GM06990 (cell line): Measurements from ENCODE around the gene NR2F6.

Experiments used
- DNase-seq: peaks from one replicate; pipeline ENCODE4 v3.0.0-alpha.2; 2011; ENCODE audit not compliant: insufficient read length; ENCODE audit errors: extremely low read depth
- H3K27me3 ChIP-seq: replicated peaks from 2 replicates; pipeline ENCODE4 v1.6.0; 2011; ENCODE audit warnings: low read length; ENCODE audit not compliant: control insufficient read depth, insufficient read depth
- H3K36me3 ChIP-seq: 2 replicates; pipeline ENCODE4 v1.5.1; 2011; ENCODE audit warnings: low read length; ENCODE audit not compliant: control insufficient read depth, insufficient read depth
- H3K4me3 ChIP-seq: replicated peaks from 2 replicates; pipeline ENCODE4 v1.5.1; 2011; ENCODE audit warnings: low read depth, mild to moderate bottlenecking, control low read depth, low read length
- CTCF ChIP-seq: IDR thresholded peaks from 2 replicates; pipeline ENCODE4 v1.5.1; 2011; ENCODE audit warnings: low read length, control low read depth, mild to moderate bottlenecking, inconsistent platforms; ENCODE audit not compliant: insufficient read depth, poor library complexity, severe bottlenecking

Gene NR2F6

GRCh38 chr19:17226002-17226933 is 19.5 kb downstream of the NR2F6 start, which contains the start of gene OCEL1:
TSS of gene OCEL1 (plus strand) at chr19:17226226. CDS start at chr19:17226248, 22 bp downstream.
- Histone ChIP-seq H3K36me3 (peaks cover 1% of the 10 kb centered on the region), H3K4me3 (peak within 1 kb of the TSS; percentile 80), H3K27me3 (no peaks in the 10 kb centered on the region)
- peak; percentile 6 for TF ChIP-seq CTCF
- DNase-seq = peak; percentile 98

GRCh38 chr19:17225053-17225452 is 20.7 kb downstream of the NR2F6 start:
- TF ChIP-seq CTCF = no peak
- Histone ChIP-seq H3K27me3 (no peaks in the 10 kb centered on the region), H3K36me3 (peaks cover 1% of the 10 kb centered on the region), H3K4me3 (no peak overlapping the region)
- DNase-seq = no peak

- DNase-seq = no peak
- H3K36me3 ChIP-seq = peaks cover 9% of the 10 kb centered on the region
- no peak overlapping the region for H3K4me3 ChIP-seq
- no peak for TF ChIP-seq CTCF
- no peaks in the 10 kb centered on the region for H3K27me3 ChIP-seq
Observed at GRCh38 chr19:17220207-17220758, 25.4 kb downstream of the NR2F6 start.

- Histone ChIP-seq H3K36me3 (peaks cover 9% of the 10 kb centered on the region), H3K27me3 (no peaks in the 10 kb centered on the region), H3K4me3 (no peak overlapping the region)
- TF ChIP-seq CTCF = no peak
- no peak for DNase-seq
Observed at GRCh38 chr19:17219286-17219685, 26.4 kb downstream of the NR2F6 start.

- Histone ChIP-seq H3K4me3 (peak overlapping the region; percentile 80), H3K36me3 (peaks cover 23% of the 10 kb centered on the region), H3K27me3 (no peaks in the 10 kb centered on the region)
- no peak for TF ChIP-seq CTCF
- no peak for DNase-seq
Observed at GRCh38 chr19:17216058-17216670, 29.6 kb downstream of the NR2F6 start.
